ENCODE measurements around the gene PLCB1.

Gene PLCB1

DNA sequence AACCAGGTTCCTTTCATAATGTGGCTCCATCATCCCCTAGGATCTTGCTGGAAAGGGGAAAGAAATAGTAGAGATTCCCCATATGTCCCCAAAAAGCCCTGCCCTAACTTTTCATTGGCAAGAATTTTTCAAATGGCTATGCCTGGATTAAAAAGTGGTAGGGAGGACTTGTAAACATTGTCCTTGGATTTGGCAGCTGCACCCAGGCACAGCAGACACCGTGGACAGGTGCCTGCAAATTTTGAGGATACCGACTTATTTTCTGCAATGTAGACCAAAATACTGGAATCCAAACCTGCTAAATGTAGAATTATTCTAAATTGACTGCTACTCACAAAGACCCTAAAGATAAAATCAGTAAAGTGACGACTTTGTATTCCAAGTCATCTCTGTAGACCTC lies 733.6 kb downstream of the PLCB1 start:
- Histone ChIP-seq H3K36me3 (ENCODE audit: control insufficient read depth, low read length) (no peaks in the 10 kb centered on the region), H3K79me2 (ENCODE audit: control insufficient read depth, low read length) (no peaks in the 10 kb centered on the region), H3K9me2 (replicated peaks; ENCODE audit: control insufficient read depth, low read length) (no peaks in the 10 kb centered on the region), H3K4me2 (ENCODE audit: low read length) (no peak overlapping the region), H3K9me3 (ENCODE audit: control insufficient read depth, insufficient read depth, low read length) (no peaks in the 10 kb centered on the region), H3K4me3 (ENCODE audit: low read length) (no peak overlapping the region), H3K4me1 (ENCODE audit: control insufficient read depth, low read length) (no peaks in the 10 kb centered on the region), H3F3A (ENCODE audit: control insufficient read depth, insufficient read depth) (no peaks in the 10 kb centered on the region), H3K27ac (ENCODE audit: low read depth, low read length) (no peak overlapping the region), H3K27me3 (ENCODE audit: control insufficient read depth, low read length) (no peaks in the 10 kb centered on the region), H4K20me1 (ENCODE audit: control insufficient read depth, insufficient read depth, low read depth, low read length) (no peaks in the 10 kb centered on the region)
- TF ChIP-seq CTCF (IDR thresholded peaks at IDR 0.05; ENCODE audit: low read depth, low read length, poor library complexity, severe bottlenecking) (no peak), EZH2phosphoT487 (IDR thresholded peaks at IDR 0.05; ENCODE audit: borderline replicate concordance, low read length) (no peak)

DNA sequence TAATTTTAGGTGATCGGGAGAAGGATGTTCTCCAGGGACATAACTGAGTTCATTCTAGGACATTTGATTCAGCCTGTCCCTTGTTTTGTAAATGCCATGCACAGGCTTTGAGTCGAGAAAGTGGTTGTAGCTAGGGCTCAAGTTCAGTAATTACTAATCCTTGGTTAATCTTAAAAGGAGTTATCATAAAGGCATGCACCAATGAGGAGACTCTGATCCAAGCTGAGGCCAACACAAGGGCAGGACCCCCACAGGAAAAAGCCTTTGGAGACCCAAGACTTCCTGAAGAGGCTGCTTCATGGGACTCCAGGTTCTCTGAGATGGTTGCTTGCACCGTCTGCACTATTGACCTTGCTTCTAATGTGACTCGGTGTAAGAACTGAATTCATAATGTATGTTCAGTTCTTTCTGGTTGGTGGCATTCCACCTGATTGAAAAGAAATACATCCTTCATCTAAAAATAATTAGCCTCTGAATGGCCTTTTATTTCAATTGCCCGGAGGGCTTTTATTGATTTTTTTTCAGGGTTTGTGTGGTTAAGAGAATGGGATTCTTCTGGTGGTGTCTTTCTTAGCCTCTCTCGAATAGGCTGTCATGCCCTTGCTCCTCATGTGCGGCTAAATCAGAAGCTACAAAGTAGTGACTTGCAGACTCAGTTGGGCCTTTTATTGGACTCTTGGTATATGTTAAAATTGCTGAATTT lies 735.1 kb downstream of the PLCB1 start:
- Histone ChIP-seq H3K4me2 (ENCODE audit: low read length) (no peak overlapping the region), H3K4me1 (ENCODE audit: control insufficient read depth, low read length) (no peaks in the 10 kb centered on the region), H3K36me3 (ENCODE audit: control insufficient read depth, low read length) (no peaks in the 10 kb centered on the region), H3K27ac (ENCODE audit: low read depth, low read length) (no peak overlapping the region), H4K20me1 (ENCODE audit: control insufficient read depth, insufficient read depth, low read depth, low read length) (no peaks in the 10 kb centered on the region), H3K9me3 (ENCODE audit: control insufficient read depth, insufficient read depth, low read length) (no peaks in the 10 kb centered on the region), H3K9me2 (replicated peaks; ENCODE audit: control insufficient read depth, low read length) (no peaks in the 10 kb centered on the region), H3K79me2 (ENCODE audit: control insufficient read depth, low read length) (no peaks in the 10 kb centered on the region), H3K4me3 (ENCODE audit: low read length) (no peak overlapping the region), H3K27me3 (ENCODE audit: control insufficient read depth, low read length) (no peaks in the 10 kb centered on the region), H3F3A (ENCODE audit: control insufficient read depth, insufficient read depth) (no peaks in the 10 kb centered on the region)
- TF ChIP-seq EZH2phosphoT487 (IDR thresholded peaks at IDR 0.05; ENCODE audit: borderline replicate concordance, low read length) (no peak), CTCF (IDR thresholded peaks at IDR 0.05; ENCODE audit: low read depth, low read length, poor library complexity, severe bottlenecking) (no peak)

DNA sequence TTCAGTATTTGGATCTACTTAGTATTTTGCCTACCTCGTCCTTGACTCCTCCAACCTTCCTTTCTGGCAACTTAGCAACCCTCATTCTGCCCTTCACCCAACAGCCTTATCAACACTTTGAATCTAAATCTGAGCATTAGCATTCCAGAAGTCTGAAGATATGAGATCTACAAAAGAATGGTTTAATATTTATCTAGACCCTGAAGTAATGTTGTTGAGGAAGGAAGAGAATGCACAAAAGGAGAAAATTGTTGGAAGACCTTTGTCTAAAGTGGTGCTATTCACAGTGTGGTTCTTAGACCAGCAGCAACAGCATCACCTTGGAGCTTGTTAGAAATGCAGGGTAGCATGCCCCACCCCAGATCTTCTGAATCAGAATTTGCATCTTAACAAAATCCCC lies 738.6 kb downstream of the PLCB1 start:
- Histone ChIP-seq H3K4me3 (ENCODE audit: low read length) (no peak overlapping the region), H3K9me2 (replicated peaks; ENCODE audit: control insufficient read depth, low read length) (no peaks in the 10 kb centered on the region), H4K20me1 (ENCODE audit: control insufficient read depth, insufficient read depth, low read depth, low read length) (no peaks in the 10 kb centered on the region), H3K4me2 (ENCODE audit: low read length) (no peak overlapping the region), H3K9me3 (ENCODE audit: control insufficient read depth, insufficient read depth, low read length) (no peaks in the 10 kb centered on the region), H3K27ac (ENCODE audit: low read depth, low read length) (no peak overlapping the region), H3K36me3 (ENCODE audit: control insufficient read depth, low read length) (no peaks in the 10 kb centered on the region), H3F3A (ENCODE audit: control insufficient read depth, insufficient read depth) (no peaks in the 10 kb centered on the region), H3K79me2 (ENCODE audit: control insufficient read depth, low read length) (no peaks in the 10 kb centered on the region), H3K4me1 (ENCODE audit: control insufficient read depth, low read length) (no peaks in the 10 kb centered on the region), H3K27me3 (ENCODE audit: control insufficient read depth, low read length) (no peaks in the 10 kb centered on the region)
- no peak for TF ChIP-seq CTCF (IDR thresholded peaks at IDR 0.05; ENCODE audit: low read depth, low read length, poor library complexity, severe bottlenecking)
- no peak for TF ChIP-seq EZH2phosphoT487 (IDR thresholded peaks at IDR 0.05; ENCODE audit: borderline replicate concordance, low read length)
